Liver (tissue), 2 donors: ENCODE results near the gene TMEM119.

Experiments
- MAX ChIP-seq: IDR thresholded peaks from 2 replicates; pipeline ENCODE4 v1.6.1; 2016; ENCODE audit warnings: antibody characterized with exemption
- TF ChIP-seq, protein P1 (sequence below): fragments of 150-350 bp; IDR thresholded peaks from 2 replicates; pipeline ENCODE4 v1.5.1; 2017; ENCODE audit warnings: improper control_type of control experiment, low read depth, low read length; ENCODE audit not compliant: missing input control
- donor health status: healthy.

DNA sequence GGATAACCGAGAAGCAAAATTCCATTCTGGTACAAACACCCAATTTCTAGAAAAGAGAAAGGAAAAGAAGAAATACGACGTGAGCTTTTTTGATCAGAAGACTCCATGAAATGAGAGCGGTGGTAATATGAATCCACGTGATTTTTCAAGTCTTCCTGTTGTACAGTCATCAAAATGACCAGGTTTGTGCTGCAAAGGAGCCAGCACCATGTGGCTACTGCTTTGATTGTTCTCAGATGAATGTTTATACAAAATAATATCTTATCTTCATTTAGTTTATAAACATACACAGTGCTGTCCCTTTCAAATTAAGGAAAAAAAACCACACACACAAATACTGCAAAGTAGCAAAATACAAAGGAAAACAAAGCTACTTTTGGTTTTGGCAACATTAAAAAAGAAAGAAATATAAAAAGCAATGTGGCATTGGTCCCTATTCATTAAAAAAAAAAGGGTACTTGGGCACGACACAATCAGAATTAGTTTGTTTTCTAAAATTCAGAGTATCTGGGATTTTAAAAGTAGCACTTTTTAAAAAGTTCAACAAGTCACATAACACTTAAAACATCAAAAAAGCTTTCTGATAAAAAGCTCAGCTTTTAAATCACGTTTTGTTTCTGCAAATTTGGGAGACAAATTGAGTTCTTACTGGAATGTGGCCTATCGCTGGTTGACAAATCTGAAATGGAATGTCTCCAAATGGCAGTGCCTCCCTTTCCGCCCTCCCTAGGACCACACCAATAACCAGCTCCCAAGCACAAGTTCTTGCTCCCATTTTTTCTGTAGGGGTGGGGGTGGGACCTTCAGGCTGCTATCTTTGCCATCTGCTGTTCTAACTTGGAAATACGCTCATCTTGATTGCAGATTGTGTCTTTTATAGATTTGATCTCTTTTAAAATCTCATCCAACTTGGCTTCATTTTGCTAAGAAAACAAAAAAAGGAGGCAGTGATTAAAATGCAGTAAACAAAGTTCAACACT lies 49.0 kb upstream of the TMEM119 start:
- TF ChIP-seq, protein P1, sequence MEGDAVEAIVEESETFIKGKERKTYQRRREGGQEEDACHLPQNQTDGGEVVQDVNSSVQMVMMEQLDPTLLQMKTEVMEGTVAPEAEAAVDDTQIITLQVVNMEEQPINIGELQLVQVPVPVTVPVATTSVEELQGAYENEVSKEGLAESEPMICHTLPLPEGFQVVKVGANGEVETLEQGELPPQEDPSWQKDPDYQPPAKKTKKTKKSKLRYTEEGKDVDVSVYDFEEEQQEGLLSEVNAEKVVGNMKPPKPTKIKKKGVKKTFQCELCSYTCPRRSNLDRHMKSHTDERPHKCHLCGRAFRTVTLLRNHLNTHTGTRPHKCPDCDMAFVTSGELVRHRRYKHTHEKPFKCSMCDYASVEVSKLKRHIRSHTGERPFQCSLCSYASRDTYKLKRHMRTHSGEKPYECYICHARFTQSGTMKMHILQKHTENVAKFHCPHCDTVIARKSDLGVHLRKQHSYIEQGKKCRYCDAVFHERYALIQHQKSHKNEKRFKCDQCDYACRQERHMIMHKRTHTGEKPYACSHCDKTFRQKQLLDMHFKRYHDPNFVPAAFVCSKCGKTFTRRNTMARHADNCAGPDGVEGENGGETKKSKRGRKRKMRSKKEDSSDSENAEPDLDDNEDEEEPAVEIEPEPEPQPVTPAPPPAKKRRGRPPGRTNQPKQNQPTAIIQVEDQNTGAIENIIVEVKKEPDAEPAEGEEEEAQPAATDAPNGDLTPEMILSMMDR: no peak
- no peak for TF ChIP-seq MAX
